Epithelial cell of prostate (primary cell): ENCODE data around the gene ZNF613.
A peak's percentile ranks its signal among the peaks of the same experiment; 100 is the strongest.
"Not testable (repeated sequence)": the region's sequence is repeated elsewhere in the genome, so short reads cannot be mapped to it uniquely, and the experiment has no call there.

ENCODE experiments used
- DNase-seq: peaks from one replicate; pipeline ENCODE4 v3.0.0-alpha.2; 2011; ENCODE audit warnings: low read depth, low spot score
- H3K27ac ChIP-seq: fragments of 450-650 bp; 2 replicates; pipeline ENCODE4 v1.5.1; 2017; ENCODE audit warnings: mild to moderate bottlenecking

The ZNF613 gene

GRCh38 chr19:51931921-51932320 lies 4.6 kb downstream of the ZNF613 start:
- no peak for DNase-seq
- H3K27ac ChIP-seq = no peak overlapping the region

- DNase-seq = no peak
- no peak overlapping the region for H3K27ac ChIP-seq
Observed at GRCh38 chr19:51938936-51939335, 11.7 kb downstream of the ZNF613 start.

GRCh38 chr19:51944798-51945552 lies 17.7 kb downstream of the ZNF613 start:
- H3K27ac ChIP-seq = no peak overlapping the region
- no peak for DNase-seq

- H3K27ac ChIP-seq = no peak overlapping the region
- no peak for DNase-seq
Observed at GRCh38 chr19:51946602-51947001, 19.3 kb downstream of the ZNF613 start.

GRCh38 chr19:51948975-51949374 lies 21.7 kb downstream of the ZNF613 start:
- no peak overlapping the region for H3K27ac ChIP-seq
- DNase-seq = no peak

- DNase-seq = peak; percentile 34
- H3K27ac ChIP-seq = peak overlapping the region; percentile 8
Observed at GRCh38 chr19:51957846-51958245, 30.6 kb downstream of the ZNF613 start.

GRCh38 chr19:51959791-51960190 lies 32.5 kb downstream of the ZNF613 start:
- H3K27ac ChIP-seq = no peak overlapping the region
- DNase-seq = no peak

GRCh38 chr19:51960621-51961233 lies 33.5 kb downstream of the ZNF613 start:
- not testable (repeated sequence) for DNase-seq, H3K27ac ChIP-seq

GRCh38 chr19:51965583-51965982 lies 38.3 kb downstream of the ZNF613 start:
- H3K27ac ChIP-seq = no peak overlapping the region
- no peak for DNase-seq

GRCh38 chr19:51970718-51971117 lies 43.4 kb downstream of the ZNF613 start:
- no peak overlapping the region for H3K27ac ChIP-seq
- DNase-seq = no peak

GRCh38 chr19:51971624-51972023 lies 44.4 kb downstream of the ZNF613 start:
- H3K27ac ChIP-seq = no peak overlapping the region
- DNase-seq = no peak

GRCh38 chr19:51975787-51976186 lies 48.5 kb downstream of the ZNF613 start:
- not testable (repeated sequence) for H3K27ac ChIP-seq, DNase-seq

GRCh38 chr19:51976852-51977251 lies 49.6 kb downstream of the ZNF613 start:
- no peak for DNase-seq
- no peak overlapping the region for H3K27ac ChIP-seq

- no peak overlapping the region for H3K27ac ChIP-seq
- no peak for DNase-seq
Observed at GRCh38 chr19:51977346-51977745, 50.1 kb downstream of the ZNF613 start.

GRCh38 chr19:51978882-51979281 lies 51.6 kb downstream of the ZNF613 start:
- no peak for DNase-seq
- no peak overlapping the region for H3K27ac ChIP-seq

- DNase-seq = no peak
Observed at GRCh38 chr19:51980116-51980736, 53.0 kb downstream of the ZNF613 start.

GRCh38 chr19:51980926-51981325 lies 53.7 kb downstream of the ZNF613 start:
- DNase-seq = not testable (repeated sequence)
- peak overlapping the region; percentile 38 for H3K27ac ChIP-seq

More at GRCh38 chr19:51980116-51980736, 53.0 kb downstream of the ZNF613 start:
- H3K27ac ChIP-seq = peak overlapping the region; percentile 38

- H3K27ac ChIP-seq = no peak overlapping the region
- DNase-seq = no peak
Observed at GRCh38 chr19:51983361-51983760, 56.1 kb downstream of the ZNF613 start.

GRCh38 chr19:51986309-51987291 lies 59.3 kb downstream of the ZNF613 start, which contains the start of gene ZNF350:
ZNF350 (minus strand) TSS chr19:51986840; CDS start chr19:51974360, 12,480 bp downstream.
- peak within 1 kb of the TSS; percentile 53 for H3K27ac ChIP-seq
- peak; percentile 75 for DNase-seq

GRCh38 chr19:51993422-51993821 lies 66.2 kb downstream of the ZNF613 start:
- no peak overlapping the region for H3K27ac ChIP-seq
- no peak for DNase-seq
